Mucosa of descending colon (tissue), 3 donors: Measurements from ENCODE around the gene MYO18B. TPM values are rescaled to one million over a fixed set of nuclear protein-coding genes. Genes with fewer than 3 reads are reported as not detected.

Experiments
- ATAC-seq: fragments of 200-7000 bp; cut with Tn5 transposase; one replicate; pipeline ENCODE4 v1.9.1; 2020; ENCODE audit warnings: mild to moderate bottlenecking, moderate library complexity
- DNase-seq, 3 donors: peaks; one replicate each; pipeline ENCODE4 v3.0.0-alpha.2; 2020
- H3K36me3 ChIP-seq: fragments of 200-600 bp; one replicate; pipeline ENCODE4 v1.8.0; 2021; ENCODE audit warnings: low read depth, mild to moderate bottlenecking
- H3K4me1 ChIP-seq: fragments of 200-600 bp; one replicate; pipeline ENCODE4 v1.8.0; 2021; ENCODE audit warnings: low read depth, mild to moderate bottlenecking
- H3K4me3 ChIP-seq: fragments of 200-600 bp; one replicate; pipeline ENCODE4 v1.8.0; 2021; ENCODE audit warnings: mild to moderate bottlenecking
- H3K9me3 ChIP-seq: fragments of 200-600 bp; one replicate; pipeline ENCODE4 v1.8.0; 2021; ENCODE audit warnings: mild to moderate bottlenecking
- CTCF ChIP-seq: fragments of 200-600 bp; IDR thresholded peaks from one replicate; pipeline ENCODE4 v1.8.0; 2022; ENCODE audit warnings: antibody characterized with exemption, mild to moderate bottlenecking
- intact Hi-C, 2 donors: fragments of 100-400 bp; cut with DNase I in 1 of 2; cut with micrococcal nuclease in 1 of 2; formaldehyde crosslinking; loops; one replicate each; pipeline versions ENCODE4 v1.11.0 to v1.11.1; 2022; cut with DNase I, micrococcal nuclease
- total RNA-seq, 3 donors: library from RNA; stranded (reverse); fragmentation: NEBNext Ultra II Directional in 2 of 3; extraction: Animal tissue kit (Norgen Biotek cat#: 25700) in 2 of 3; gene quantifications; one replicate each; pipeline versions ENCODE4 v1.2.1 to v1.2.4, GENCODE V29; 2021 to 2023
- donor health status: DM: no; HTN: no; CAD: no; lungs with moderate emphysema.
- donor health status: DM: no; HTN: no; CAD: no.
- donor health status: DM: no; HTN: yes; CAD: no.

The MYO18B gene
- total RNA-seq, 3 donors from 2014 or later: 0.03 to 0.17 (median 0.12) TPM

- TF ChIP-seq CTCF: no peak
- no peak for DNase-seq
- no peak for ATAC-seq
- Histone ChIP-seq H3K4me1 (peaks cover 3% of the 10 kb centered on the region), H3K36me3 (no peaks in the 10 kb centered on the region), H3K9me3 (no peaks in the 10 kb centered on the region), H3K4me3 (no peak overlapping the region)
- intact Hi-C loops: no loop called here
Measured at GRCh38 chr22:25728071-25728470, 13.9 kb upstream of the MYO18B start.

GRCh38 chr22:25729016-25729995 lies 12.7 kb upstream of the MYO18B start:
- Histone ChIP-seq H3K4me1 (peaks cover 3% of the 10 kb centered on the region), H3K9me3 (no peaks in the 10 kb centered on the region), H3K36me3 (no peaks in the 10 kb centered on the region), H3K4me3 (no peak overlapping the region)
- DNase-seq (no peak), ATAC-seq (peak; percentile 44)
- intact Hi-C loops: no loop called here
- TF ChIP-seq CTCF: no peak

GRCh38 chr22:25735650-25736049 lies 6.3 kb upstream of the MYO18B start:
- Histone ChIP-seq H3K4me3 (no peak overlapping the region), H3K4me1 (no peaks in the 10 kb centered on the region), H3K9me3 (no peaks in the 10 kb centered on the region), H3K36me3 (no peaks in the 10 kb centered on the region)
- DNase-seq: no peak
- intact Hi-C loops: no loop called here
- ATAC-seq: no peak
- TF ChIP-seq CTCF: no peak

GRCh38 chr22:25736378-25737011 lies 5.5 kb upstream of the MYO18B start:
- Histone ChIP-seq H3K9me3 (no peaks in the 10 kb centered on the region), H3K4me3 (no peak overlapping the region), H3K4me1 (no peaks in the 10 kb centered on the region), H3K36me3 (no peaks in the 10 kb centered on the region)
- intact Hi-C loops: no loop called here
- TF ChIP-seq CTCF: no peak
- no peak for DNase-seq
- ATAC-seq: no peak

- no peaks in the 10 kb centered on the region for H3K36me3 ChIP-seq
- intact Hi-C loops: no loop called here
- no peak for TF ChIP-seq CTCF
- H3K4me1 ChIP-seq: no peaks in the 10 kb centered on the region
- H3K4me3 ChIP-seq: no peak overlapping the region
- DNase-seq (no peak), ATAC-seq (no peak)
- no peaks in the 10 kb centered on the region for H3K9me3 ChIP-seq
Measured at GRCh38 chr22:25739659-25740344, 2.2 kb upstream of the MYO18B start.
